GM10248 (cell line): ENCODE results near the gene TMPRSS11F.

Experiments used
- CTCF ChIA-PET: fragments of 300-600 bp; sonication (Branson Sonifier 250); formaldehyde crosslinking; extraction: SDS; loops from one replicate; lab custom pipeline; 2021; ENCODE audit warnings: antibody characterized with exemption; lab: Yijun Ruan, JAX
- POLR2A ChIA-PET: fragments of 350-650 bp; sonication (Branson Sonifier 250); formaldehyde crosslinking; extraction: SDS; loops from one replicate; lab custom pipeline; 2020; ENCODE audit warnings: antibody characterized with exemption; lab: Yijun Ruan, JAX
- DNase-seq: peaks from one replicate; pipeline ENCODE4 v3.0.0; 2012; ENCODE audit errors: extremely low spot score
- TF ChIP-seq, protein P1 (sequence below): IDR thresholded peaks from 2 replicates; pipeline ENCODE4 v1.5.1; 2012; ENCODE audit warnings: mild to moderate bottlenecking, low read depth; ENCODE audit errors: extremely low read depth, missing control alignments, control extremely low read depth

TMPRSS11F gene

GRCh38 chr4:68145261-68145660, 15.6 kb upstream of the TMPRSS11F start:
- ChIA-PET CTCF (interaction anchor here (1.2 to 2.0 kb wide), 2 partner anchors 9 to 21 kb away, joined by 3 to 4 read pairs; no protein-coding TSS in a partner anchor), POLR2A (no interaction called here)
- no peak for DNase-seq
- TF ChIP-seq, protein P1, sequence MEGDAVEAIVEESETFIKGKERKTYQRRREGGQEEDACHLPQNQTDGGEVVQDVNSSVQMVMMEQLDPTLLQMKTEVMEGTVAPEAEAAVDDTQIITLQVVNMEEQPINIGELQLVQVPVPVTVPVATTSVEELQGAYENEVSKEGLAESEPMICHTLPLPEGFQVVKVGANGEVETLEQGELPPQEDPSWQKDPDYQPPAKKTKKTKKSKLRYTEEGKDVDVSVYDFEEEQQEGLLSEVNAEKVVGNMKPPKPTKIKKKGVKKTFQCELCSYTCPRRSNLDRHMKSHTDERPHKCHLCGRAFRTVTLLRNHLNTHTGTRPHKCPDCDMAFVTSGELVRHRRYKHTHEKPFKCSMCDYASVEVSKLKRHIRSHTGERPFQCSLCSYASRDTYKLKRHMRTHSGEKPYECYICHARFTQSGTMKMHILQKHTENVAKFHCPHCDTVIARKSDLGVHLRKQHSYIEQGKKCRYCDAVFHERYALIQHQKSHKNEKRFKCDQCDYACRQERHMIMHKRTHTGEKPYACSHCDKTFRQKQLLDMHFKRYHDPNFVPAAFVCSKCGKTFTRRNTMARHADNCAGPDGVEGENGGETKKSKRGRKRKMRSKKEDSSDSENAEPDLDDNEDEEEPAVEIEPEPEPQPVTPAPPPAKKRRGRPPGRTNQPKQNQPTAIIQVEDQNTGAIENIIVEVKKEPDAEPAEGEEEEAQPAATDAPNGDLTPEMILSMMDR = no peak

DNA sequence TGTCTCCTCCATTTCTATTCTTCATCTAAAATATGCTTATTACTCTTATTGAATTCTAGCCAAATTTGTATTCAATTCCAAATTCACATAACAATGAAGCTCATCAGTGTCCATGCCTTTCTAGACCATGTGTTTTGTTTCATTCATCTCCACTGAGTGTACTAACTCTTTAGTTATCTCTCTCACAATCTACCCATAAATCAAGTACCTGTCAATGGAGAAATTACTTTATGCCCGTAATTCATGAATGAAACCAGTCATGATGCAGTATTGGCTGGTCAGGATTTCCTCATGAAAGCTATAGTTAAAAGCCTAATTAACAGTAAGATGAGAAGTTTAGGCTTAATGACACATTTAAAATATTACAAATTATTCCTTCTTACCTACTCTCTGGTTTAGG, 12.2 kb upstream of the TMPRSS11F start:
- TF ChIP-seq, protein P1 = no peak
- no peak for DNase-seq
- ChIA-PET CTCF (no interaction called here), POLR2A (no interaction called here)

- TF ChIP-seq, protein P1 = no peak
- no peak for DNase-seq
- CTCF ChIA-PET = no interaction called here
- POLR2A ChIA-PET = no interaction called here
These were observed 2.7 kb upstream of the TMPRSS11F start for GRCh38 chr4:68132342-68132741.

DNA sequence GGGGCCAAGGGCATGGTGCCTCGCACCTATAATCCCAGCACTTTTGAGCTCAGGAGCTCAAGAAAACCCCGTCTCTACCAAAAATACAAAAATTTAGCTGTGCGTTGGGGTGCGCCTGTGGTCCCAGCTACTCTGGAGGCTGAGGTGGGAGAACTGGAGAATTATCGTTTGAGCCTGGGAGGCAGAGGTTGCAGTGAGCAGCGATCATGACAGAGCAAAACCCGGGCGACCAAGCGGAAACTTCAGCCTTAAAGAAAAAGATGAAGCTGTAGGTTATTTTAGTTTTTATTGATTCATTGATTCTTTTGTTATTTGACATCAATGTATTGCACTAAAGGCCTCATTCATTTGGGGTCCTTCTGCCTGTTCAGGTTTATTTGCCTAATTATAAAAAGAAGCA, 5.4 kb downstream of the TMPRSS11F start:
- ChIA-PET POLR2A (no interaction called here), CTCF (no interaction called here)
- TF ChIP-seq, protein P1 = no peak
- no peak for DNase-seq

DNA sequence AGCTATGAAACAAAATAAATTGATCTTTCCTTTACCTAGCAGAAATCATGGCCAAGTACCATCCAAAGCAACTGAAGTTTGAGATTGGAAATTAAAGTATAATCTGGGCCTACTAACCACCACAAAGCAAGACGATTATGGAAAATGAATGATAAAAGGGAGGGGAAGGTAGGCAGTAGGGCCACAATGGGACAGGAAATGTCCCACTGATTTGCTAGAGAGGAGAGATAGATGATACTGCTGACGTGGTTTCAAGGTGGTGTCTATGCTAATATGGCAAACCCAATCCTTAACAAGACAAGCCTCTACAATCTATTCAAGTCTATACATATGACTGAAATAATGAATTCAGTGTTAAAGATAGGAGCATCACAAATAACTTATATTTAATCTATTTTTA, 6.1 kb downstream of the TMPRSS11F start:
- no peak for DNase-seq
- TF ChIP-seq, protein P1 = no peak
- ChIA-PET CTCF (no interaction called here), POLR2A (no interaction called here)

DNA sequence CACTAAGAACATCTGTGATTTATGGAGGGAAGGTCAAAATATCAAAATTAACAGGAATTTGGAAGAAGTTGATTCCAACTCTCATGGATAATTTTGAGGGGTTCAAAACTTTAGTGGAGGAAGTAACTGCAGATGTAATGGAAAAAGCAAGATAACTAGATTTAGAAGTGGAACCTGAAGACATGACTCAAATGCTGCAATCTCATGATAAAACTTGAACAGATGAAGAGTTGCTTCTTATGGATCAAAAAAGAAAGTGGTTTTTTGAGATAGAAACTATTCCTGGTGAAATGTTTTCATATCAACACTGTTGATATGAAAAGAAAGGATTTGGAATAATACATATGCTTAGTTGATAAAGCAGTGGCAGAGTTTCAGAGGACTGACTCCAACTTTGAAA, 9.7 kb downstream of the TMPRSS11F start:
- TF ChIP-seq, protein P1 = no peak
- no peak for DNase-seq
- CTCF ChIA-PET = no interaction called here
- POLR2A ChIA-PET = no interaction called here

GRCh38 chr4:68110441-68110840, 19.2 kb downstream of the TMPRSS11F start:
- ChIA-PET CTCF (no interaction called here), POLR2A (no interaction called here)
- TF ChIP-seq, protein P1 = no peak
- DNase-seq = no peak
